Right ventricle myocardium inferior (tissue), 1 donor: ENCODE measurements around the gene NOC2L. TPM values are rescaled to one million over a fixed set of nuclear protein-coding genes. Genes with fewer than 3 reads are reported as not detected.
A peak's percentile ranks its signal among the peaks of the same experiment; 100 is the strongest.
"Not testable (repeated sequence)": the region's sequence is repeated elsewhere in the genome, so short reads cannot be mapped to it uniquely, and the experiment has no call there.

Experiments used
- ATAC-seq: fragments of 200-7000 bp; cut with Tn5 transposase; one replicate; pipeline ENCODE4 v1.9.1; 2020; ENCODE audit warnings: mild to moderate bottlenecking, moderate library complexity
- DNase-seq: peaks from one replicate; pipeline ENCODE4 v3.0.0; 2021; ENCODE audit errors: missing footprints
- intact Hi-C: fragments of 100-400 bp; cut with DNase I; formaldehyde crosslinking; loops from one replicate; pipeline ENCODE4 v1.11.0; 2022
- total RNA-seq: library from RNA; stranded (reverse); fragmentation: NEBNext Ultra II Directional; extraction: Animal tissue kit (Norgen Biotek cat#: 25700); gene quantifications from one replicate; pipeline ENCODE4 v1.2.1, GENCODE V29; 2021
- donor health status: DM: no; HTN: yes; CAD: no; lungs with severe emphysema.

Gene NOC2L
- total RNA-seq, 1 donor from 2014 or later: 41.7 TPM

GRCh38 chr1:978835-979743, 20.0 kb upstream of the NOC2L start:
- intact Hi-C loops: no loop called here
- peak; percentile 53 for DNase-seq
- no peak for ATAC-seq

GRCh38 chr1:978069-978834, 19.2 kb upstream of the NOC2L start:
- DNase-seq (peak; percentile 69), ATAC-seq (no peak)
- intact Hi-C loops: no loop called here

DNA sequence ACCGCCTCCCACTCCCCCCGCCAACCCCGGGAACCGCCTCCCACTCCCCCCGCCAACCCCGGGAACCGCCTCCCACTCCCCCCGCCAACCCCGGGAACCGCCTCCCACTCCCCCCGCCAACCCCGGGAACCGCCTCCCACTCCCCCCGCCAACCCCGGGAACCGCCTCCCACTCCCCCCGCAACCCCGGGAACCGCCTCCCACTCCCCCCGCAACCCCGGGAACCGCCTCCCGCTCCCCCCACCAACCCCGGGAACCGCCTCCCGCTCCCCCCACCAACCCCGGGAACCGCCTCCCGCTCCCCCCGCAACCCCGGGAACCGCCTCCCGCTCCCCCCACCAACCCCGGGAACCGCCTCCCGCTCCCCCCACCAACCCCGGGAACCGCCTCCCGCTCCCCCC, 17.7 kb upstream of the NOC2L start:
- peak; percentile 69 for DNase-seq
- intact Hi-C loops, ATAC-seq: not testable (repeated sequence)

- DNase-seq: no peak
- intact Hi-C loops: no loop called here
- no peak for ATAC-seq
Observed at GRCh38 chr1:975896-976683, 17.0 kb upstream of the NOC2L start.

DNA sequence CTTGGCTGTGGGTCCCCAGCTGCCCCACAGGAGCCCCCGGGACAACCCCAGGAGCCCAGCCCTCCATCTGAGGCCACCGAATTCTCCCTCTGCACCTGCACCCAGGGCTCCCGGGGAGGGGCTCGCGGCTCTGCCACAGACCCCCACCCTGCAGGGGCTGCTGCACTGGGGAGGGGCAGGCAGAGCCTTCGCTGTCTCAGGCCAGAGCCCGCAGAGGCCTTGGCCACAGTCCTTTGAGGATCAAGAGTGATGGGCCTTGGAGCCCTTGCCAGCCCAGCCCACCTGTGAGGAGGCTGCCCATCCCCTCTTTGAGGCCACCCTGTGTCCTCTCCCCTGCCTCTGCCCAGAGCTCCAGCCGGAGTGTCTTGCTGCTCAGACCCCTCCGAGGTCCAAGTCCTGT, 16.3 kb upstream of the NOC2L start:
- intact Hi-C loops: no loop called here

DNA sequence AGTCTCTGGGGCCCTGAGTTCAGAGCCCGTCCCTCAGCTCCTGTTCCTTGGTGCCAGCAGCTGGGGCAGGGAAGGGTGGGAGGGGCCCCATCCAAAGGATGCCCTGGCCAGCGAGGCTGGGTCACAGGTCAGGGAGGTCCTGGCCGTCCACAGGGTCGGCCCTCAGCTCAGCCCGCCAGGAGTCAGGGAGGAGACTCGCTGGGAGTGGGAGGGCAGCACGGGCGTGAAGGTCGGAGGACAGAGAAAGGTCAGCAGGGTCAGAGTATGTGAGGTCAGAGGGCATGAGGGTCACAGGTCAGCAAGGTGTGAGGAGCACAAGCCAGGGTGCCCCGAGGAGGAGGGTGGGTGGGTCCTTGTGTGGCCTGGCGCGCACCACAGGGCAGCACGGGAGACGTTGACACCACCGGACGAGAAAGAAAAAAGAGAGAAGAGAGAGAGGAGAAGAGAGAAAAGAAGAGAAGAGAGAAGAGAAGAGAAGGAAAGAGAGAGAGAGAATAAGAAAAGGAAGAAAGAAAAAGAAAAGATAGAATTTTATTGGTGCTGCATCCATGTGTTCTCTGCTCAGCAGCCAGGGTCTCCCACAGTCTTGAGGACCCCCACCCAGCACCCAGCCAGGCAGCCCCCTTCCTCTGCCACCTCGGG, 15.8 kb upstream of the NOC2L start:
- no peak for ATAC-seq
- DNase-seq: no peak
- intact Hi-C loops: no loop called here

More for the DNA sequence above, 16.3 kb upstream of the NOC2L start:
- DNase-seq (no peak), ATAC-seq (no peak)

DNA sequence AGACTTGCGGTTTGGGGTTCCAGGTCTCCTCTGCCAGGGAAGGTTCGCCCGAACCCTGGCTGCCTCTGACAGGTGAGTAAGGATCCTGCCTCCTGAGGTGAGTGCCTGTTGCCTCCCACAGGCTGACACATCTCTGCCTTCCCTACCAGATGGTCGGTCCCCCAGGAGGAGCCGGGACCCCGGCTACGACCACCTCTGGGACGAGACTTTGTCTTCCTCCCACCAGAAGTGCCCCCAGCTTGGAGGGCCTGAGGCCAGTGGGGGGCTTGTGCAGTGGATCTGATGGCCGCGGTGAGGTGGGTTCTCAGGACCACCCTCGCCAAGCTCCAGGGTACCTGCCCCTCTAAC, 15.2 kb upstream of the NOC2L start:
- no peak for DNase-seq
- intact Hi-C loops: no loop called here
- no peak for ATAC-seq

GRCh38 chr1:973459-974292, 14.6 kb upstream of the NOC2L start:
- ATAC-seq (peak; percentile 11), DNase-seq (no peak)
- intact Hi-C loops: no loop called here

DNA sequence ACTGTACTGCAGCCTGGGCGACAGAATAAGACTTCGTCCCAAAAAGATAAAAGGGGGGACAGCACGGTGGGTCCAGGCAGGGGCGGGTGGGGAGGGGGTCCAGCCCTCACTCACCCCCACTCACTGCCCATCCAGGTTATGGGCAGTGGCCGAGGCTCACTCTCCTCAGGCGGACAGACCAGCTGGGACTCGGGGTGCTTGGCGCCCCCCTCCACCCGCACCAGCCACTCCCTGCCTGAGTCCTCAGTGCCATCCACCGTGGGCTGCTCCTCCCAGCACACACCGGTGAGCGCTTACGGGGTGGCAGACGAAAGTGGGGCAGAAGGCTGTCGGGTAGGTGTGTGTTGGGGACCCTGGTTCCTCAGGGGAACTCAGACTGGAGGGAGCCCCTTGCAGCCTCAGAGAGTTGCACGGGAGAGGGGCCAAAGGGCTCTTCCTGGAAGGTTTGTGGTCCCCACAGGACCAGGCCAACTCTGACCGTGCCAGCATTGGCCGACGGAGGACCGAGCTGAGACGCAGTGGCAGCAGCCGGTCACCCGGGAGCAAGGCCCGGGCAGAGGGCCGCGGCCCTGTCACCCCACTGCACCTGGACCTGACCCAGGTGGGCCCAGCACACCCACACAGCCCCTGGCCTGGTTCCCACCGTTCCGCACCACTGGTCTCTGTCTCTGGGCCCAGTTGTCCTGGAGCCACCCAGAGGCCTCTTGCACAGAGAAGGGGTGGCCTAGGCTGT, 13.8 kb upstream of the NOC2L start:
- intact Hi-C loops: no loop called here
- ATAC-seq: peak; percentile 20
- DNase-seq: peak; percentile 64

- intact Hi-C loops: no loop called here
- DNase-seq: peak; percentile 55
- ATAC-seq: no peak
Observed at GRCh38 chr1:971751-972506, 12.9 kb upstream of the NOC2L start.

DNA sequence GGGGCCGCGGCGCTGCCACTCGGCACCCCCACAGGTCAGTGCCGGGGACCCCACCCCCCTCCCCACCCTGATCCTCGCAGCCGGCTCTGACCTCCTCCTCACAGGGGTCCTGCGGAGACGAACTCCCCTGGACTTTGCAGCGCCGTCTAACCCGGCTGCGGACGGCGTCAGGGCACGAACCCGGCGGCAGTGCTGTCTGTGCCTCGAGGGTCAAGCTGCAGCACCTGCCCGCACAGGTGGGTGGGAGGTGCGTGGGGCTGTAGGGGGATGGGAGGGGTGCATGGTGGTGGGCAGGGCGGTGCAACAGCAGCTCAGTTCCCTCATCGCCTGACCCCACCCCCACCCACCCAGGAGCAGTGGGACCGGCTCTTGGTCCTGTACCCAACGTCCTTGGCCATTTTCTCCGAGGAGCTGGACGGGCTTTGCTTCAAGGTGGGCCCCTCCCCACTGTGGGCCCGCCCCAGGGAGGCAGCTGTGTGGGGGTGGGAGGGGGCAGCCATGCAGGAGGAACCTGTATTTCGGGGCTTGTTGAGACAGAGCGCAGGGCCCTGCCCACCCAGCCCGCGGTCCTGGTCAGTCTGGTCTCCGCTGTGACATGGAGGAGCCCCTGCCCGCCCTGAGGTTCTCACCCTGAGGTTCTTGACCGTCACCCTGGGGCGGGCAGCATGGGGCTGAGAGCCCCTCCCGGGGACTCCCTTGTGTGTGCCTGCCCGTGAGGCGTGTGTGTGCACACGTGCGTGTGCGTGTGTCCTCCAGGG, 12.1 kb upstream of the NOC2L start:
- ATAC-seq (no peak), DNase-seq (no peak)
- intact Hi-C loops: no loop called here

- intact Hi-C loops: no loop called here
- ATAC-seq (no peak), DNase-seq (no peak)
Observed at GRCh38 chr1:970242-970972, 11.4 kb upstream of the NOC2L start.

DNA sequence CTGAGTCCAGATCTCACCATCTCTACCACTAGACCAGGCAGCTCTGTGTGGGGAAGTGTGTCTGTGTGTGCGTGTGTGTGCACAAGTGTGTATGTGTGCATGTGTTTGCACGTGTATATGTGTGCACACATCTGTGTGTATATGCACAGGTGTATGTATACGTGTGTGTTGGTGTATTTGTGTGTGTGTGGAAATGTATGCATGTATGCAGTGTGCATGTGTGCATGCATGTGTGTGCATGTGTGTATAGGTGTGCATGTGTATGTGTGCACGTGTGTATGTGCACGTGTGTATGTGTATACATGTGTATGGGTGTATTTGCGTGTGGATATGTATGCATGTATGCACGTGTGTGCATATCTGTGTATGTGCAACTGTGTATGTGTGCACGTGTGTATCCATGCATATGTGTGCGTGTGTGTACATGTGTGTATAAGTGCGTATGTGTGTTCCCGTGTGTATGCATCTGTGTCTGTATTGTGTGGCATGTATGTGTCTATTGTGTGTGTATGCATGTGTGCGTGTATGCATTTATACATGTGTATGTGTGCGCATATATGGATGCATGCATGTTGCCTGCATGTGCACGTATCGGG, 10.3 kb upstream of the NOC2L start:
- intact Hi-C loops: no loop called here
- DNase-seq: no peak
- ATAC-seq: no peak

- no peak for ATAC-seq
- intact Hi-C loops: no loop called here
- no peak for DNase-seq
Observed at GRCh38 chr1:967466-968343, 8.6 kb upstream of the NOC2L start.
